DMS 273 (cell line): ENCODE data around the gene WDR27.

Experiments
- DNase-seq: peaks from one replicate; lab custom pipeline; 2025; ENCODE audit not compliant: unreplicated experiment; lab: John Stamatoyannopoulos, UW

Gene WDR27

GRCh38 chr6:169641461-169642085, 60.3 kb downstream of the WDR27 start:
- no peak for DNase-seq

DNA sequence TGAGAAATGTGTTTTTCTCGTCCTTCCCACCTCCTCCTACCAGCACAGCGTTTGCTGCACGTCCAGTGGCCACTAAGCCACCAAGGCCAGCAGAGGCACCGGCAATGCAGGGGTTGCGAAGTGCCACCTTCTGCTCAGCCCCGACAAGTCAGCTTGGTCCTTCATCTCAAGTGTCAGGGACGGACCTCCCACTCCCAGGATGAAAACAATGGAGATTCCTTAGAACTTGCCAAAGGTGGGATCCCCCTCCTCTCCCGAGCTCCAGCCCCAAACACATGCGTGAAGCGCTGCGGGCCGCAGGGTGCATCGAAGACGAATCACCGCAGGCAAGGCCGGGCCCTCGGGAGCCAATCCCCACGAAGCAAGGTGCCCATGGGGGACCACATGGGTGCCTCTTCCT, 60.8 kb downstream of the WDR27 start:
- no peak for DNase-seq

GRCh38 chr6:169640351-169640852, 61.4 kb downstream of the WDR27 start:
- no peak for DNase-seq

DNA sequence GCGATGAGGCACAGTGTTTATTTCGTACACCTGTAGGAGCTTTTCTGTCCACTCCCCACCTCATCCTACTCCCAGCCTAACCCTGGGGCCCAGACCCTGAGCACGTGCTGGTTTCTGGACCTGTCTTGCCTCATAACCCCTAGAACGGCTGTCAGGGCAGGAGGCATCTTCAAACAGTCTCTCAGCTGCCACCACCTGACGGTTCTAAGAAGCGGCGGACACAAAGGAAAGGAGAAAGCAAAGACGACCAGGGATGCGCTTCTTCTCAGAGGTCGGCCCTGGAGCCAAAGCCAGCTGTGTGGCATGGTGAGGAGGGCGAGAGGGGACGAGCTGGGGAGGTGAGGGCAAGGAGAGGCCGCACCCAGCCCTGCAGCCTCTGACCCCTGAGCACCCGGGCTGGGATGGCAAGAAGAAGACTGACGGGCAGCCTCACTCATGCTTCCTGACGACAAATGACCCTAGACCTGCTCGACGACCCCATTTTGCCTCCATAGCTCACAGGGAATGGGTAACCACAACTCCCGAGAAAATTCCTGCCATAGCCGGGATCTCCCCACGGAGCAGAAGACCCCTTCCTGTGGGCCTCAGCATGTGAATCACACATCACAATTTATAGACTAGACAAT, 62.1 kb downstream of the WDR27 start:
- no peak for DNase-seq

- no peak for DNase-seq
Measured at GRCh38 chr6:169638915-169639314, 62.9 kb downstream of the WDR27 start.

DNA sequence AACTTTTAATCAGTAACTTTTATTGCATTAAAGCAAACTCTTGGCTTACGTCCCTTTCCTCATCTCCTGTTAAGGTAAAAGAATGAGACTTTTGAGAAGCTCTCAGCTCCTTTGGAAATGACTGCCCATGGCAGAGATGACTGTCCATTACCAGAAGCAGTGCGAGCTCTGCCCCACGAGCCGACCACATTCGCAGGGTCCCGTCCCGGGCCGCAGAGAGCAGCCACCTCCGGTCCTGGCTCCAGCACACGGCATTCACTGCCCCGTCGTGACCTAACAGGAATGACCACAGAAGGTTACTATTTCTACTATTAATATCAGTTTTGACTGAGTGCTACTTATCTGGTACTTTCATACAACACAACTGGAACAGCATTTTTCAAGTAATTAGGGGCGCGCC, 63.4 kb downstream of the WDR27 start:
- DNase-seq, result no peak

GRCh38 chr6:169635345-169635744, 66.5 kb downstream of the WDR27 start:
- no peak for DNase-seq

DNA sequence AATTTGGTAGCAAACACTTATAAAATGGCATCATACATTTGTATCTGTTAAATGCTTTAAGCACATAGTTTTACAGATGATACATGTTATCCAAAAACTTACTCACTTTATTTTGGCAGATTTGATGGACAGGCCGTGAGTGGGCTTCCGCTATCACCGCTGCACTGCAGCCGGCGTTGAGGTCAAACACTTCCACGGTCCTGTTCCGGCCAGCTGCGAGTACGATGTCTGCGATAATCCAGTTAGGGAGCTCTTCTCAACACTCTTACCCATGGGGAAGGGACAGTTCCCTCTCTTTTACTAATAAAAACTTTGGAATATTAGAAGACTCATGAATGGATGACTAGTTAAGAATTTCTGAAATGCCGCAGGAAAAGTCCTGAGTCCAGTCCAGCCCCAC, 69.0 kb downstream of the WDR27 start:
- DNase-seq, result no peak

DNA sequence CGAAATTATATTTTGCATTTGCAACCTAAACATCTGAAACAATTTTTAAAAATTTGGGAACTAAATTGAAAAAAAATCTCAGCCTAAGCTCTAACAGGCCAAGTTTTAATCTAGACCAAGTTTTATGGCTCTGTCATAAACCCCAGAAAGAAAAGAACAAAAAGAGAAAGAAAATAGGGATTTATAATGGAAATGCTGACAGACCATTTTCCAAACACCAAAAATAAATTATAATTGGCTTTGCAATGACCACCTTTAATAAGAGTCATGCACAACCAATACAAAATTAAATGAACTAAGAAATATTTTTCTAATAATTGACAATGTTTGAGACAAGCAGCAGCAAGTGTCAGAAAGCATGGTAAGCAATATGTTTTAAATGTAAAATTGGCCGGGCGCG, 72.6 kb downstream of the WDR27 start:
- DNase-seq, result no peak

DNA sequence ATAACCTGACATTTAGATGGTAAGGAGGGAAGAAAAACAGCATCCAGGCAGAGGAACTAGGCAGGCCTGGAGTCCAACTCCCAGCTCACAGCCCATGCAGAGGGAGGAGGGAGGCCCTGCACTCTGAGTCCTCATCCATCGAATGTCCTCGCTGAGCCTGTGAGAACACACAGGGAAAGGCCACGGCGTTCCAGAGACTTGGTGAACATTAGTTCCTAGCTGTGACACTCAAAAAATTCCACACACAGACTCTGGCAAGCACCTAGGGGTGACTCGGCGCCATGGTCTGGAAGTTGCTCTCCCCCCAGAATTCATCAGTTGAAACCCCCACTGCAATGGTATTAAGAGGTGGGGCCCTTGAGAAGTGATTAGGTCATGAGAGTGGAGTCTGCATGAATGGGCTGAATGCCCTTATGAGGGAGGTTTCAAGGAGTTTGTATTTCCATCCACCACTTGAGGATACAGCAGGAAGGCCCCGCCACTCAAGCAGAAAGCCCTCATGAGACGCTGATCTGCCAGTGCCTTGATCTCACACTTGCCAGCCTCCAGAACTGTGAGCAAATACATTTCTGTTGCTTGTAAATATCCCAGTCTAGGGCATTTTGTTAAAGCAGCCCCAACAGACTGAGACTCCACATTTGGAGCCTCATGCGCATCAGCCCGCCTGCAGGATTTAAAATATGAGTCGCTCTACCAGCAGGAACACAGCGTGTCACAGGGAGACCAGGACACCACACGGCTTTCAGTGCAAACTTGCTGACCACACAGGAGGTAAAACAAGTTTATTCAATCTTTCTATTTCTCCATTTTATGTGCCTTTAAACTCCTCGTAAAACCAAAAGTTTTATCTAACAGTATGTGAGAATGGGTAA, 73.9 kb downstream of the WDR27 start:
- no peak for DNase-seq

DNA sequence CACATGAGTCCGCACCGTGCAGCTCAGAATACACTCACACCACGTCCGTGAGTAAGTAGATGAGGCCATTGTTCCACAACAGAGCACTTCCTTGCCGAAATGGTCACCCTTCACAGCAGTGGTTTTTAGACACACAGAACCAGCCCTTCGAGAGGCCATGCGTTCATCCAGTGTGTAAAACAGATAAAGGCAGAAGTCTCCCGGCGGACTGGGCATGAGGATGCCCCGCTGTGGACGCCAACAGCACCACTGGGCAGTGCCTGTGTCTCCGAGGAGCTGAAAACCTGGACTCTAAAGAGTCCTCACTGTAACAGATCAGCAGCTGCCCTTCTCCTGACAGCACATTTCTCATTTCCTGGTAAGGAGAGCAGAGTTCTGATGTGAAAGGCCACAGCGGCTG, 75.2 kb downstream of the WDR27 start:
- no peak for DNase-seq

DNA sequence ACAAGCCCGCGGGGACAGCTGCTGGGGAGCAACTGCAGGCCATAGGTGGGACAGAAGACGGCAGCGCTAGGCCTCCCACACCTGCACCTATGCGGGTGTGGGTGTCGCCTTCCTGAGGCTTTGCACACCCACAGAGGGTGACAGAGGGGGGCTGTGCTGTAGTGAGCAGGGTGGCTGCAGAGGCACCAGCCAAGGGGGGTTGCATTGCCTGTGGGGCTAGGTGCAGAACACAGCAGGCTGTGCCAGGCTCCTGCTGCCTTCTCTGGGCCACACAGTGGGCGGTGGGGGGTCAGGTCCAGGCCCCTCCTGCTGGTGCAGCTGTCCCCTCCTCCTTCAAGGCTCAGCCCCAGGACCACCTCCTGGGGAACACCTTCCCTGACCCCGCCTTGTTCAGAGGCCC, 75.7 kb downstream of the WDR27 start:
- DNase-seq, result no peak

GRCh38 chr6:169625376-169625775, 76.5 kb downstream of the WDR27 start:
- DNase-seq, result no peak

DNA sequence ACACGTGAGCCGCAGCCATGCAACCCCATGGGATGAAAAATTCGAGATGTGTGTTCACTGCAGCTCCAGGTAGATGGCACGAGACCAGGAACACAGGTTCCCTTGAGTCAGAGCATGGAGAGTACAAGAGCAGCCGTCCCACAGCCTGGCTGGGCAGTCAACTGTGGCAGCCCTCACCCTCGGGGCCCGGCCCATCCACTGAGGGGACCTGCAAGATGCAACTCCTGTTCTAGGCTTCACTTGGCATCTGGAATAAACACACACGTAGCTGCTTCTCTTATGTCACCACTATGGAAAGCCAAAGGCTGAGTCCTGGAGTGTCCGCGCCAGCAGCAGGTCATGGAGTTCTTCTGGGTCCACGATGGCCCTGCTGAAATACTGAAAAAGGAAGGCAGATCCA, 77.0 kb downstream of the WDR27 start:
- no peak for DNase-seq

GRCh38 chr6:169623975-169624374, 77.9 kb downstream of the WDR27 start:
- DNase-seq, result no peak

- DNase-seq, result no peak
Measured at GRCh38 chr6:169623343-169623742, 78.5 kb downstream of the WDR27 start.

DNA sequence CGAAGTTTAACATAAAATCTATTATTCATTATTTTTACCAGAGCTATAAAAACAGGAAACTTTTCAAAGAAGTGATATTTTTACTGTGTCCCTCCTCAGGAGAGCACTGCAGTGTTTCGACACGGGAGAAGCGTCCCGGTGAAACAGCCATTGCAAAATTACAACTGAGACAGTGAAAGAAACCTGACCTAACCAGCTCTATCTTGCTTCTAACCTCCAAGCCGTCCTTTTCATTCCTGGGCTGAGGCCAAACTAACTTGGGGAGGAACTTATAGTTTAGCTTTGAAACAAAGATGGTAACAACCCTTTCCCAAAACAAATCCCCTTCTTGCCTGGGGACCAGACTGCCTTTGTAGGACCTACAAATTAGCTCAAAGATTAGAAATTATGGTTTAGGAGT, 79.2 kb downstream of the WDR27 start:
- DNase-seq, result no peak

GRCh38 chr6:169621311-169621710, 80.5 kb downstream of the WDR27 start:
- no peak for DNase-seq

DNA sequence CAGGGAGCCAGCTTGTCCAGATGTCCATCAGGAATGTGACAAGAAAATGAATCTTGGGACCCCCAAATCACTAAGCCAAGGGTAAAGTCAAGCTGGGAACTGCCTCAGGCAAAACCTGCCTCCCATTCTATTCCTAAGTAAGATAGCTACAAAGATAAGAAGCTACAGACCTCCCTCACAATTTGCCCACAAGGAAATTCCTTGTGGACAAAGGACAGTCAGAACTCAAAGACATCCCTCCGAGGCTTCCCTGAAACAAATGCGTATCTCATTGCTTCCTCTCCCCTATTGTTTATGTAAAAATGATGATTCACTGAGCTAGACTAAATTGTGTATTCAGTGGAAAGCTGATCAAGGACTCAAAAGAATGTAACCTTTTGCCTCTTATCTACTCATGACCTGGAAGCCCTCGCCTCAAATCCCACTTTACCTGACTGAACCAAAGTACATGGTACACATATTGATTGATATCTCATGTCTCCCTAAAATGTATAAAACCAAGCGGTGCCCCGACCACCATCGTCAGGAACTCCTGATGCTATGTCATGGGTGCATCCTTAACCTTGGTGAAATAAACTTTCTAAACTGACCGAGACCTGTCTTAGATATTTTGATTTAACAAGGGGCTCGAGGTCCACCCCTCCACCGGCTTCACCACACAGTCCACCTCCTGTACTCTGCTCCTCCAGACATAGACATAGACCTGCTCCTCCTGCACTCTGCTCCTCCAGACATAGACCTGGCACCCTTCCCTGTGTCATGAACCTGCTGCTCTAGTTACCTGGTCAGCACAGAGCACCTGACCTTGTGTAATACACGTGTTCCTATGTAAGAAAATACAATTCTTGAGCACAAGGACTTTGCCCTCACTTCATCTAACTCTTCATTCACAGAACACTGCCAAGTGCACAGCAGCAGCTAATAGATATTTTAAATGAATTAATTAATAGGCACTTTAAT, 81.4 kb downstream of the WDR27 start:
- DNase-seq, result no peak

GRCh38 chr6:169619650-169620049, 82.2 kb downstream of the WDR27 start:
- no peak for DNase-seq
